Right renal pelvis (tissue), 4 donors: ENCODE results near the gene RNF34. TPM values are rescaled to one million over a fixed set of nuclear protein-coding genes. Genes with fewer than 3 reads are reported as not detected.
"Not testable (repeated sequence)": the region's sequence is repeated elsewhere in the genome, so short reads cannot be mapped to it uniquely, and the experiment has no call there.

Experiments used
- DNase-seq, 4 donors: peaks; one replicate each; pipeline ENCODE4 v3.0.0-alpha.2; 2013; ENCODE audit warnings: low read depth in 4 of 4, low spot score in 3 of 4, missing footprints in 1 of 4
- polyA plus RNA-seq, 4 donors: library from polyadenylated mRNA; unstranded; fragments of 120-200 nt; gene quantifications; one replicate each; pipeline ENCODE4 v1.2.1, GENCODE V29; 2013; ENCODE audit not compliant: insufficient read length in 4 of 4

Gene RNF34, protein sequence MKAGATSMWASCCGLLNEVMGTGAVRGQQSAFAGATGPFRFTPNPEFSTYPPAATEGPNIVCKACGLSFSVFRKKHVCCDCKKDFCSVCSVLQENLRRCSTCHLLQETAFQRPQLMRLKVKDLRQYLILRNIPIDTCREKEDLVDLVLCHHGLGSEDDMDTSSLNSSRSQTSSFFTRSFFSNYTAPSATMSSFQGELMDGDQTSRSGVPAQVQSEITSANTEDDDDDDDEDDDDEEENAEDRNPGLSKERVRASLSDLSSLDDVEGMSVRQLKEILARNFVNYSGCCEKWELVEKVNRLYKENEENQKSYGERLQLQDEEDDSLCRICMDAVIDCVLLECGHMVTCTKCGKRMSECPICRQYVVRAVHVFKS
- polyA plus RNA-seq: 10 to 100 TPM; 37.3 to 43.5 (median 38.7) TPM

DNA sequence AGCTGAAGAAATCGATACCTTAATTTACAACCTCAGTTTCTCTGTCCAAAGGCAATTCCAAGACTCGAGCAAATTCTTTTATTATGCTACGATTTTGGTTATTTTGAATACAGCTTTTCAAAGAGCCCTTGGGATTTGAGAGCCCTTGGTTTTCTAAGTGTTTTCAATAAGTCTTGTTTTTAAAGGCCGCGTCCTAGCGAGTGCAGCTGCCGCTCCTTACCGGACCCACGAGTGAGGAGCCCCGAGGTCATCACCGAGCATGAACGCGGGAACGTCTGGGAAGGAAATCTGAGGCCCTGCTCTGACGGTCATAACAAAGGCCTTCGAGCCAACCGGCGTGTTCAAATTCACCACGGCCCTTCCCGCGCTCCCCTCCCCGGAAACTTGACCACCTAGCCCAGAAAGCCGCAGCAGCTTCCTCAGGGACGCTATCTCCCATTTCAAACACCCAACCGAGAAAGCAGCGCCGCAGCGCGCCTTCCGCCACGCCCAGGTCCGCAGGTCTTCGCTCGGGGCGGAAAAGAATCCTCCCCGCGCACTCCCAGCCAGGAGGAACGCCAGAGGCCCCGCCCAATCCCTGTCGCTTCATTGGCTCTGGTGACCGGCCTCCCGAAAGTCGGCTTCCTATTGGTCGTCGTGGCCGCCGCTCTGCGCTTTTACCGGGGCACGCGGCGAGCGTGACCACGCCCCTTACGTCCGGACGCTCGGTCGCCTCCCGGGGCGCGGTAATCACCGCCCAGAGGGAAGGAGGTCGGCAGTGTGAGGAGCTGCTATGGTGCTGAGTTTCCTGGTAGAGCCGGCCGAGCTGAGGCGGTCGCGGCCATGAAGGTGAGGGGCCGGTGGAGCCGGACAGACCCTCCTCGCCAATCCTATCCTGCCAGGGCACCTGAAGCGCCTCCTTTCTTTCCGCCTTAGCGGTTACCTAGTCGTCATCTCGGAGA is at the start of gene RNF34:
Gene RNF34 (plus strand): TSS at position 728 of the 941 bp plus-strand sequence. CDS start 95 bp downstream, at position 823.
- DNase-seq: peak; percentile 96 to 99 (median 97)

DNA sequence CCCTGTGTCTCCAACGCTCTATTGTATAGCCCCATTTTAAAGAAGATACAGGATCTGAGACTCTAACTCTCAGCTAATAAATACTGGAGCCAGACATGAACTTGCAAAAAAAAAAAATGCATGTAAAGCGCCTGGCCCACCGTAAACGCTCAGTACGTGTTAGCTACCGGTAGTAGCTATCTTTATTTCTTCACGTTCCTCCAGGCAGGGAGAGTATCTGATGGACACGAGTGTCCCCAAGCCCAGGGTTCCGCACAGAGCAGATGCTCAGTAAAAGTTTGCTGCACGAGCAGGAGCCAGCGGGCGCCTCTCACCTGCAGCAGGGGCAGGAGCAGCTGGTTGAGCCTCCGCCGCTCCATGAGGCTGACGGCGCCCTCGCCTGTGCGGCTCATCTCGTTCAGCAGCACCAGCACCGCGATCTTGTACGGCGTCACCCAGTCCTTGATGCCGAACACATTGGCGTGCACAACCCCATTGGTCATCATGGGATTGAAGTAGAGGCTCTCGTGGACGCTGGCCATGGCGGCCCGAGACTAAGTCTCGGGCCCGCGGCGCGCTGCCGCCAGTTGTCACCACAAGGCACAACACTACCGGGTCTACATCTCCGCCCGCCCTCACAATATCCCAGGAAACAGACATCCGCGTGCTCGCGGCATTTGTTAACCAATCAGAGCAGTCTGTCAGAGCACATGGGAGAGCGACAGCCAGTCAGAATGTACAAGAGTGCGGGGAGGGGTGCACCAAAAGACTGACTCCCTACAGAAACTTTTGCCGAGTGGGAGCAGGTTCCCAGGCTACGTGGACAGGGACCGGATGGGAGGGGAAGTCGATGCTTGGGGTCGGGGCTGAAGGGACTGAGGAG is 47.9 kb upstream of the RNF34 start, which contains the start of gene ANAPC5:
Gene ANAPC5 (minus strand): TSS at position 592 of the 862 bp plus-strand sequence. CDS start 71 bp downstream, at position 521.
- DNase-seq: peak; percentile 89 to 98 (median 96)

DNA sequence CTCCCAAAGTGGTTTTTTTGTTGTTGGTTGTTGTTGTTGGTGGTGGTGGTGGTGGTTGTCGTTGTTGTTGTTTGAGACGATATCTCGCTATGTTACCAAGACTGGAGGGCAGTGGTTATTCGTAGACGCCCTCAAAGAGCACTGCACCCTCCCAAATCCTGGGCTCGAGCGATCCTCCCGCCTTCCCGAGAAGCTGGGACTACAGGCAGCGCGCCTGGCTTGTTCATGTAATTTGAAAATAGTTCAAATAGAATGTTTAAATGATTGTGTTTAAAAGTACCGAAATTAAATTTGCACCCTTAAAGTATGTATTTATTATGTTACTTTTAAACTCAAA is 47.3 kb upstream of the RNF34 start:
- peak in 2 of 4 donors; percentile 23 to 47 for DNase-seq

DNA sequence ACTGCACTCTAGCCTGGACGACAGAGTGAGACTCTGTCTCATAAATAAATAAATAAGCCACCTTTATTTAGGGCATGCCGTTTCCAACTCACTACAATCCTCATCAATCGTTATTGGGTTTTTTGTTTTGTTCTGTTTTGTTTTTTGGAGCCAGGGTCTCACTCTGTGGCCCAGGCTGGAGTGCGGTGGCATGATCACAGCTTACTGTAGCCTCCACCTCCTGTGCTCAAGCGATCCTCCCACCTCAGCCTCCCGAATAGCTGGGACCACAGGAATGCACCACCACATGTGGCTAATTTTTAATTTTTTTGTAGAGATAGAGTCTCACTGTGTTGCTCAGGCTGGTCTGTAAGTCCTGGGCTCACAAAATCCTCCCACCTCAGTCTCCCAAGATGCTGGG is 44.1 kb upstream of the RNF34 start:
- no peak for DNase-seq

DNA sequence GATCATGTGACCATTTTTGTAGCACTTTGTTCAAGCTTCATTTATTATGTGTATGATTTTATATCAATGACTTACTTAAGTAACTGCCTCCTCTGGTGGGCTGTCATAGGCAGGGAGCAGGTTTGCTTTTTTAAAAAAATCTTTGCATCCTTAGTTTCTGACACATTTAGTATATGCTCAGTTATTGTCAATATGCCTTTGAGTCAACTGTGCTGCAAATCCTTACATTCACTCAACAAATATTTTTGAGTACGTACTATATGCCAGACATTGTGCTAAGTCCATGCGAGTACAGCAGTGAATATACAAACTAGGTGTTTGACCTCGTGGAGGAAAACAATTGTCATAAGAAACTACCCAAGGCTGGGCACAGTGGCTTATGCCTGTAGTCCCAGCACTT is 43.3 kb upstream of the RNF34 start:
- DNase-seq: no peak

DNA sequence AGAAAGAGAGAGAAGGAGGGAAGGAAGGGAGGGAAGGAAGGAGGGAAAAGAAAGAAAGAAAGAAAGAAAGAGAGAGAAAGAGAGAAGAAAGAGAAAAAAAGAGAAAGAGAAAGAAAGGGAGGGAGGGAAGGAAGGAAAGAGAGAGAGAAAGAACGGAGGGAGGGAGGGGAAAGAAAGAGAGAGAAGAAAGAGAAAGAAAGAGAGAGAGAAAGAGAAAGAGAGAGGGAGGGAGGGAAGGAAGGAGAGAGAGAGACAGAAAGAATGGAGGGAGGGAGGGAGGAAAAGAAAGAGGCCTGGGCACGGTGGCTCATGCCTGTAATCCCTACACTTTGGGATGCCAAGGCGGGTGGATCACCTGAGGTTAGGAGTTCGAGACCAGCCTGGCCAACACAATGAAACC is 42.6 kb upstream of the RNF34 start:
- DNase-seq: no peak

DNA sequence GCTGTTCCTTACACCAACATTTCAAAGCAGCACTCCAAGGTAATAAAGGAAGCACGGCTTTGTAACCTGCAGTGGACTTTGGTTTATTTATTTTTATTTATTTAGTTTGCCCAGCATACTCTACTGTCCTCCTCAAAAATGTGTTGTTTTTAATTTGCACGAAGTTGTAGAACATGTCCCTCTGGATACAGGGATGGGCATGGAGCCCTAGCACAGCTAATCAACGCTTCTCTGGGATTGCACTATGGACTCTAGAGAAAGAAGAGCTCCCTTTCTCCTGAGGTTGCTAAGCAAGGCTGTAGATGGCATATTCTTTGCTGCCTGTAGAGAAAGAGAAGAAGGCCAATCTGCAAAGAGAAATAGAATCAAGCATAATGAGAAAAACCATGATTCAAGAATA is 41.8 kb upstream of the RNF34 start:
- DNase-seq: no peak

DNA sequence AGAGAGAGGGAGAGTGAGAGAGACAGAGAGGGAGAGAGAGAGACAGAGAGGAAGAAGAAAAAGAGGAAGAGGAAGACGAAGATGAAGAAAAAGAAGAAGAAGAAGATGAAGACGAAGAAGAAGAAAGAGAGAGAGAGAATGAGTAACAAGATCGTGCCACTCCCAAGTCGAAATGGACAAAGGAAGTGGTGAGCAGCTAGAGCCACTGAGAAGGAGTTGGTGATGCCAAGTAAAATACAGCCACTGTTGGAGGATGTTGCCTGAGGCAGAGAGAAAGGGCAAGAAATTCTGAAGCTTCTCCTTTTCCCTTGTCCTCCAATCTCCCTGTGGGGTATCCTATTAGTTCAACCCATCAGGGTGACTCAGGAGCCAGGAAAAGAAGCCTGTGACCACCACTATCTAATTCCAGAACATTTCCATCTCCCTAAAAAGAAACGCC is 35.2 kb upstream of the RNF34 start:
- DNase-seq: no peak

DNA sequence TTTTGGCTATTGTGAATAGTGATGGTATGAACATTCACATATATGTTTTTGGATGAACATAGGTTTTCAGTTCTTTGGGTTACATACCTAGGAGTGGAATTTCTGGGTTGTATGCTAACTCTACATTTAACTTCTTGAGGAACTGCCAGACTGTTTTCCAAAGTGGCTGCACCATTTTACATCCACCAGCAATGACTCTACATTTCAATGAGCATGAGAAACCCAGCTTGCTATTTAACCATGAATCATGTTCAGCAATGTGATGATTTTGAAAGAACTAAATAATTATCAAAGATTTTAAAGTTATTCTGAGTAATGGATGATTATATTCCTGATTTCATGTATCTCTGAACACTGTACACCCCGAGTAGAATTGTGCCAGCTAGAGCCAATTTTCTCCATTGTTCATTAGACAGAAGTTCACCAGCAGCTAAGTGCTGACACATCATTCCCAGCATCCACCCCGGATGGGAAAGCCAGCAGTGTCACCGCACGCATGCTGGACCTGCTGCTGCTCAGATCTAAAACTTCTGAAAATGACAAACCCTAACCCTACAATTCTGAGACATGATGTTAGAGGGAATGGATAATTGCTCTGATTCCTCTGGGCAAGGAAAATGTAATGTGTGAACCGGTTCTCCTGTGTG is 34.4 kb upstream of the RNF34 start:
- DNase-seq: no peak

DNA sequence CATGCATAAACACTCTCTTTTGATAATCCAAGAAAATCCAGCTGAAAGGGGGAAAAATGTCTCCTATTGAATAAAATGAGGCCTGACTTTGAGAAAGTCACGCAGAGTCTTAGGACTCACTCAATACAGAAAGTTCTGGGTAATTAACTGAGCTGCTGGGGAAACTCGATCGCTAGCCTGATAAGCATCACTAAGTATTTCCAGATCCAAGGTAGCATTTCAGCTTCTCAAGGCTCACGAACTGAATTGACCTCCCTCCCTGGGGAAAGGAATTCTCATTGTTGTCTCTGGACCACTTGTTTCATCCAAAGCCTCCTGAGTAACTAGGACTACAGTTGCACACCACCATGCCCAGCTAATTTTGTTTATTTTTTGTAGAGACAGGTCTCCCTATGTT is 33.9 kb upstream of the RNF34 start:
- DNase-seq: no peak

DNA sequence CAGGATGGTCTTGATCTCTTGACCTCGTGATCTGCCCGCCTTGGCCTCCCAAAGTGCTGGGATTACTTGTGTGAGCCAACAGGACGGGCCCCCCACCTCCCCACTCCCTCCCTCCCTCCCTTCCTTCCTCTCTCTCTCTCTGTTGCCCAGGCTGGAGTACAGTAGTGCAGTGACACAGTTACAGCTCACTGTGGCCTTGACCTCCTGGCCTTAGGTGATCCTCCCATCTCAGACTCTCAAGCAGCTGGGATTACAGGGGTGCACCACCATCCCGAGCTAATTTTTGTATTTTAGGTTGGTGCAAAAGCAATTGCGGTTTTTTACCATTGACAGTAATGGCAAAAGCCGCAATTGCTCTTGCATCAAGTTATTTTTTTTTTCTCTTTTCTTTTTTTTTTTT is 28.5 kb upstream of the RNF34 start:
- no peak for DNase-seq

DNA sequence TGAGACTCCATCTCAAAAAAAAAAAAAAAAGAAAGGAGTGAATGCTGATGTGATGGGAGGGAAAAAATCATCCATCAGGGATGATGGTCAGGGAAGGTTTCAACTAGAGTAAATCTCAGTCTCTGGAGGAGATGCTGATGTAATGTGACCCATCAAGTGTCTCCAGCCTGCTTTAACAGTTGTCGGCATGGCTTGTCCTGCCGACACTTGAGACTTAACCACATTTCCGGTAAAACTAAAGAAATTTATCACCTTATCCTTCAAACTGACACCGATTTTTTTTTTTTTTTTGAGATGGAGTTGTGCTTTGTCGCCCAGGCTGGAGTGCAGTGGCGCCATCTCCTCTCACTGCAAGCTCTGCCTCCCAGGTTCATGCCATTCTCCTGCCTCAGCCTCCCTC is 26.2 kb upstream of the RNF34 start:
- DNase-seq: no peak

DNA sequence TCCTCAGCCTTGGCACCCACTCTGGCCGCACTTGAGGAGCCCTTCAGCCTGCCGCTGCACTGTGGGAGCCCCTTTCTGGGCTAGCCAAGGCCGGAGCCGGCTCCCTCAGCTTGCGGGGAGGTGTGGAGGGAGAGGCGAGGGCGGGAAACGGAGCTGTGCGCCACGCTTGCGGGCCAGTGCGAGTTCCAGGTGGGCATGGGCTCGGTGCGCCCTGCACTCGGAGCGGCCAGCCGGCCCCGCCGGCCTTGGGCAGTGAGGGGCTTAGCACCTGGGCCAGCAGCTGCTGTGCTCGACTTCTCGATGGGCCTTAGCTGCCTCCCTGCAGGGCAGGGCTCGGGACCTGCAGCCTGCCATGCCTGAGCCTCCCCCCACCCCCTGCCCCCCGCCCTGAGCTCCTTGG is 25.6 kb upstream of the RNF34 start:
- DNase-seq: not testable (repeated sequence)

DNA sequence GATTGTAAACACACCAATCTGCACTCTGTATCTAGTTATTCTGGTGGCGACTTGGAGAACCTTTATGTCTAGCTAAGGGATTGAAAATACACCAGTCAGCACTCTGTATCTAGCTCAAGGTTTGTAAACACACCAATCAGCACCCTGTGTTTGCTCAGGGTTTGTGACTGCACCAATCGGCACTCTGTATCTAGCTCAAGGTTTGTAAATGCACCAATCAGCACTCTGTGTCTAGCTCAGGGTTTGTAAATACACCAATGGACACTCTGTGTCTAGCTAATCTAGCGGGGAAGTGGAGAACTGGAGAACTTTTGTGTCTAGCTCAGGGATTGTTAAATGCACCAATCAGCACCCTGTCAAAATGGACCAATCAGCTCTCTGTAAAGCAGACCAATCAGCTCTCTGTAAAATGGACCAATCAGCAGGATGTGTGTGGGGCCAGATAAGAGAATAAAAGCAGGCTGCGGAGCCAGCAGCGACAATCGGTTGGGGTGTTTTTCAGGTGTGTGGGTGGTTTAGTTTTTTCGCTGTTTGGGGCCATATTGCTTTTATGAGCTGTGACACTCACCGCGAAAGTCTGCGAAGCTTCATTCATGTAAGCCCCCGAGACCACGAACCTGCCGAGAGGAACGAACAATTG is 24.9 kb upstream of the RNF34 start:
- DNase-seq: not testable (repeated sequence)

DNA sequence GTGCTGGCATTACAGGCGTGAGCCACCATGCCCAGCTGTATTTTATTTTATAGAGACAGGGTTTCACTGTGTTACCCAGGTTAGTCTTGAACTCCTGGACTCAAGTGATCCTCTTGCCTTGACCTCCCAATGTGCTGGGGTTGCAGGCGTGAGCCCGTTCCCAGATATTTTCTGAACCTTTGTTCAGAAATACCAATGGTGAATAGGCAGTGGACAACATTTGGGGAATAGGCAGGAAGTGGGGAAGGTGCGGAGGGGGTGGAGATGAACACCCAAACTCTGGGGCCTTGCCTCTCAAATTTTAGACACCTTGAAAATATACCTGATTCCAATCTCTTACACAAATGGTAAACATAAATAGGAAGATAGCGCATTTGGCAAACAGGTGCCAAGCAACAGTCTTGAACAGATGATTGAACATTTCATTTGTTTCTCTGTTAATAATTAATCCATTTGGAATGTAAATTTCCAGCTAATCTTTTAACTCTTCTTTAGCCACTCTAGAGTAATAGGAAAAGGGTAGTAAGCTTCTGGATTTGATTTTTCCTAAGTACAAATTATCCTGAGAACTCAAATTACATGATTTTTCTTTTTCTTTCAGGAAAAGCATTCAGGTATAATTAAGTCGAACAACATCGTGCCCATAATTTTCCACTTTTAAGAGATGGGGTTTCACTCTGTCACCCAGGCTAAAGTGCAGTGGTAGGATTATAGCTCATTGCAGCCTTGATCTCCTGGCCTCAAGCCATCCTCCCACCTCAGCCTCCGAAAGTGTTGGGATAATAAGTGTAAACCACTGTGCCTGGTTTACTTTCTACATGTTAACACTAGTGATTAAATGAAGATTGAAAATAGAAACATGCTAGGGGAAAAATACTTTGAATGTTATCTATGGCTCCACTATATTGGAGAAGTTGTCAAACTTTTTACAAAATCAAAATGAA is 22.9 kb upstream of the RNF34 start:
- no peak for DNase-seq

DNA sequence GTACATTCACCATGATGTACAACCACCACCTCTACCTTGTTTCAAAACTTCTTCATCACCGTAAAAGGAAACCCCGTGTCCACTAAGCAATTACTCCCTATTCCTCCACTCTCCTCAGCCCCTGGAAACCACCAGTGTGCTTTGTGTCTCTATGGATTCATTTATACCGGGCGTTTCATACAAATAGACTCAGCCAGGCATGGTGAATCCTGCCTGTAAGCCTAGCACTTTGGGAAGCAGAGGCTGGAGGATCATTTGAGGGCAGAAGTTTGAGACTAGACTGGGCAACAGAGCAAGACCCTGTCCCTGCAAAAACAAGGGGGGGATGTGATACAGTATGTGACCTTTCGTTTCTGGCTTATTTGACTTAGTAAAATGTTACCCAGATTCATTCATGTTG is 21.2 kb upstream of the RNF34 start:
- no peak for DNase-seq

DNA sequence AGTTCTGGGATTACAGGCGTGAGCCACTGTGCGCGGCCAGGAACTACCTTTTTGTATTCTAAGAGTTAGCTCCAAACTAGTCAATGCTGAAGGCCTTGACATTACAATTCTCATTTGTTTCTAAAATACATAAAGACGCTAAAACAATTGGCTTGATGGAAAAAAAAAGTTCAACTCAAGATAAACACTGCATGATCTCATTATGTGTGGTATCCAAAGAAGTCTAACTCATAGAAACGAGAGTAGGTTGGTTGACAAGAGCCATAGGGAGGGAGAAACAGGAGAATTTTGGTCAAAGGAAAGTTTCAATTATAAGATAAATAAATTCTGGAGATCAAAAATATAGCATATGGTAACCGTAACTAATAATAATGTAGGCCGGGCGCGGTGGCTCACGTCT is 20.0 kb upstream of the RNF34 start:
- no peak for DNase-seq

DNA sequence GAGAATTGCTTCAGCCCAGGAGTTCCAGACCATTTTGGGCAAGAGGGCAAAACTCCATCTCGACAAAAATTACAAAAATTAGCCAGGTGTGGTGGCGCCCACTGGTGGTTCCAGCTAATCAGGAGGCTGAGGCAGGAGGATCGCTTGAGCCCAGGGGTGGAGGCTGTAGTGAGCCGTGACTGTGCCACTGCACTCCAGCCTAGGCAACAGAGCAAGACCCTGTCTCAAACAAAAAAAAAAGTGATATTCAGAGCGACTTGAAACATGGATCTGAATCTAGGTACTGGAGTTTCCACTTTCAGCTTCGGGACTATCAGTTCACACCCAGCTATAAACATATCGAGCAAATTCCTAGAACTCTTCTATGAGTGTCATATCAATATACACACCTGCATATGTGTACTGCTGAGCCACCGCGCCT is 16.3 kb upstream of the RNF34 start:
- DNase-seq: no peak
